ENCODE data around the gene MAMDC2. TPM values are rescaled to one million over a fixed set of nuclear protein-coding genes. Genes with fewer than 3 reads are reported as not detected.

Gene MAMDC2
- total RNA-seq, 1 experiment from 2014 or later = 1.2 TPM

DNA sequence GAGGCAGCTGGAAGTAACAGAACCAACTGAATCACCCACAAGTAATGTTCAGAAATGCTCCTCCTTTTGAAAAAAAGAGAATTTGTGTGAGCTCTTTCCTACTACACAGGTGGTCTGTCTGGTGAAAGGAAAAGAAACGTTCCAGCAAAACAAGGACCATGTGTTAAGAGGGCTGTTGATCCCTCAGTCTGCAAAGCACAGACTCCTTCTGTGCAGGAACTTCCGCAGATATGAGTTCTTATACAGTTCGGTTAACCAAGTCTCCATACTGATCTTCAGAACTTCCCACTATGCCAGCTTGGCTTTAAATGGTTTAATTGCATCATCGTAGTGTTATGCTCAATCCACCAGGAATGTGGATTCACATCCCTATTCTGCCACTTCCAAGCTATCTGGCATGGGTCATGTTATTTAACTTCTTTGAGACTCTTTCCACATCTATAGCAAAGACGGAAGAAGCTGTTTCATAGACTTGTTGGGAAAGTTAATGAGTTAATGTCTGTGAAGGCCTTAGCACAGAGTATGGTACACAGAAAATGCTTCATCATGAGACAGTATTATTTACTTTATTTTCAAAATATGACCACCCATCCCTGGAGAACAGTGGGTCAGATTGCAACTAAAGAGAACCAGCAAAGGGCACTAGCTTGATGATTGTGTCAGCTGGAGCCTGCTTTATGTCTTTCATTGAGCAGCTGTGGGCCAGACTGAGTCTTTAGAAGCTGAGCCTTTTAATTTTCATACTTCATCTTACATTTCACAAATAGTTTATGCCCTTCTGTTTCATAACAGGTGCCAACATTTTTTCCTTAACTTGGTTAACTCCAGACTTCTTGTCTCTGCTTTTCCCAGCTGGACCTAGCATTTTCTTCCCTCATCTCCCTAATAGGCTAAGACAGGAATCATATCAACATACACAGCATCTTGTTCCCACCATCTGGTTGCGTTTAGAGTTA is 89.9 kb downstream of the MAMDC2 start:
- intact Hi-C loops (cut with micrococcal nuclease) = no loop called here

More for the DNA sequence above, 89.9 kb downstream of the MAMDC2 start:
- Histone ChIP-seq H3K4me2 (ENCODE audit: low read length) (no peak overlapping the region), H3K9me2 (ENCODE audit: insufficient read depth) (no peaks in the 10 kb centered on the region), H3K9me3 (ENCODE audit: control insufficient read depth in 1 of 2, insufficient read depth in 1 of 2, low read depth in 1 of 2, low read length in 2 of 2) (no peaks in the 10 kb centered on the region), H3K36me3 (ENCODE audit: control insufficient read depth in 1 of 2, insufficient read depth in 2 of 2, low read length in 2 of 2) (no peaks in the 10 kb centered on the region), H2AFZ (ENCODE audit: low read depth, low read length, poor library complexity, severe bottlenecking) (no peak overlapping the region), H3K27me3 (ENCODE audit: insufficient read depth, low read length) (no peaks in the 10 kb centered on the region), H3K27ac (ENCODE audit: low read depth, low read length) (no peak overlapping the region), H3K79me2 (ENCODE audit: insufficient read depth, low read length) (no peaks in the 10 kb centered on the region), H3K4me1 (ENCODE audit: control insufficient read depth in 1 of 2, insufficient read depth in 2 of 2, low read length in 2 of 2) (no peaks in the 10 kb centered on the region; a peak in 1 of 4 replicates), H3K4me3 (replicated peaks in 1 of 2; ENCODE audit: low read depth in 1 of 2, low read length in 2 of 2) (no peak overlapping the region), H3K9ac (ENCODE audit: low read length) (no peak overlapping the region), H4K20me1 (ENCODE audit: insufficient read depth) (no peaks in the 10 kb centered on the region)
- no peak for DNase-seq (ENCODE audit: low read depth, low spot score)
- no TSS peak for BruUV-seq (replicated peaks)
- ChIA-PET POLR2A (no interaction called here), RAD21 (ENCODE audit: low non-redundant PET in 1 of 2, low total read pairs in 2 of 2, uncharacterized antibody in 2 of 2, unreplicated experiment in 2 of 2) (interaction anchor here in 1 of 2 experiments (0.6 kb wide), 1 partner anchor 16 kb away, joined by 4 read pairs; no protein-coding TSS in a partner anchor), CTCF (interaction anchor here (2.5 kb wide), 1 partner anchor 20 kb away, joined by 8 read pairs; no protein-coding TSS in a partner anchor)
- TF ChIP-seq MAX (IDR thresholded peaks at IDR 0.05) (no peak), TCF7L2 (IDR thresholded peaks at IDR 0.05; ENCODE audit: borderline replicate concordance, extremely low read depth, insufficient read depth, insufficient read length) (no peak), SRF (IDR thresholded peaks at IDR 0.05; ENCODE audit: low read depth) (no peak), ZNF274 (IDR thresholded peaks at IDR 0.05; ENCODE audit: low read depth, low read length) (no peak), EZH2 (IDR thresholded peaks at IDR 0.05) (no peak), POLR2A (IDR thresholded peaks at IDR 0.05; ENCODE audit: borderline replicate concordance, extremely low read depth, insufficient read depth, insufficient read length) (no peak), YY1 (IDR thresholded peaks at IDR 0.05; ENCODE audit: extremely low read depth, insufficient replicate concordance, low read depth, low read length) (no peak), RAD21 (IDR thresholded peaks at IDR 0.05; ENCODE audit: low read depth) (no peak), ZFX (IDR thresholded peaks at IDR 0.05) (no peak), FOSL1 (IDR thresholded peaks at IDR 0.05; ENCODE audit: low read depth) (no peak), JUND (IDR thresholded peaks at IDR 0.05) (no peak), ELF1 (IDR thresholded peaks at IDR 0.05; ENCODE audit: borderline replicate concordance, low read depth) (no peak)
- TF ChIP-seq, protein P1, sequence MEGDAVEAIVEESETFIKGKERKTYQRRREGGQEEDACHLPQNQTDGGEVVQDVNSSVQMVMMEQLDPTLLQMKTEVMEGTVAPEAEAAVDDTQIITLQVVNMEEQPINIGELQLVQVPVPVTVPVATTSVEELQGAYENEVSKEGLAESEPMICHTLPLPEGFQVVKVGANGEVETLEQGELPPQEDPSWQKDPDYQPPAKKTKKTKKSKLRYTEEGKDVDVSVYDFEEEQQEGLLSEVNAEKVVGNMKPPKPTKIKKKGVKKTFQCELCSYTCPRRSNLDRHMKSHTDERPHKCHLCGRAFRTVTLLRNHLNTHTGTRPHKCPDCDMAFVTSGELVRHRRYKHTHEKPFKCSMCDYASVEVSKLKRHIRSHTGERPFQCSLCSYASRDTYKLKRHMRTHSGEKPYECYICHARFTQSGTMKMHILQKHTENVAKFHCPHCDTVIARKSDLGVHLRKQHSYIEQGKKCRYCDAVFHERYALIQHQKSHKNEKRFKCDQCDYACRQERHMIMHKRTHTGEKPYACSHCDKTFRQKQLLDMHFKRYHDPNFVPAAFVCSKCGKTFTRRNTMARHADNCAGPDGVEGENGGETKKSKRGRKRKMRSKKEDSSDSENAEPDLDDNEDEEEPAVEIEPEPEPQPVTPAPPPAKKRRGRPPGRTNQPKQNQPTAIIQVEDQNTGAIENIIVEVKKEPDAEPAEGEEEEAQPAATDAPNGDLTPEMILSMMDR (IDR thresholded peaks at IDR 0.05 in 2 of 3, conservative IDR thresholded peaks at IDR 0.05 in 1 of 3; ENCODE audit: borderline replicate concordance in 1 of 3, insufficient read depth in 1 of 3, low read depth in 2 of 3, low read length in 2 of 3) = no peak
- ATAC-seq = no peak

All from HCT116 (cell line).